Pancreas (tissue), 10 donors: ENCODE measurements around the gene LILRB1. TPM values are rescaled to one million over a fixed set of nuclear protein-coding genes. Genes with fewer than 3 reads are reported as not detected.
"Not testable (repeated sequence)": the region's sequence is repeated elsewhere in the genome, so short reads cannot be mapped to it uniquely, and the experiment has no call there.

Experiments used
- ATAC-seq, 4 donors: fragments of 200-7000 bp; cut with Tn5 transposase; one replicate each; pipeline versions ENCODE4 v1.8.0 to v1.9.1; 2020; ENCODE audit warnings: mild to moderate bottlenecking in 4 of 4, moderate library complexity in 4 of 4
- DNase-seq, 6 donors: peaks; one replicate each; pipeline ENCODE4 v3.0.0-alpha.2; 2020
- FAIRE-seq: peaks from 2 replicates; lab custom pipeline; 2012; peaks lifted over from hg19 to GRCh38; lab: Jason Lieb, UNC
- H3K27ac ChIP-seq, 4 donors: fragments of 200-600 bp; sonication (generic); 1 replicate in 3 of 4; 2 replicates in 1 of 4; pipeline versions ENCODE4 v1.5.0 to v1.8.0; 2020
- H3K27me3 ChIP-seq, 4 donors: fragments of 200-600 bp; one replicate each; pipeline ENCODE4 v1.8.0; 2021
- H3K36me3 ChIP-seq, 3 donors: fragments of 200-600 bp; sonication (generic) in 1 of 3; one replicate each; pipeline versions ENCODE4 v1.5.0 to v1.8.0; 2020 to 2021
- H3K4me1 ChIP-seq, 3 donors: fragments of 200-600 bp; one replicate each; pipeline ENCODE4 v1.8.0; 2021
- H3K4me3 ChIP-seq, 4 donors: fragments of 200-600 bp; sonication (generic) in 2 of 4; one replicate each; pipeline versions ENCODE4 v1.5.0 to v1.8.0; 2020 to 2021
- H3K9me3 ChIP-seq, 4 donors: fragments of 200-600 bp; one replicate each; pipeline ENCODE4 v1.8.0; 2021
- CTCF ChIP-seq, 4 donors: fragments of 200-600 bp; sonication (generic) in 3 of 4; IDR thresholded peaks; one replicate each; pipeline versions ENCODE4 v1.5.0 to v1.8.0; 2021; ENCODE audit warnings: antibody characterized with exemption in 4 of 4
- WGBS, 2 donors: extraction: QIAGEN DNeasy Blood & Tissue Kit; methylation state at CpG; one replicate each; pipeline ENCODE4 v1.1.7; 2013; 5-methylcytosine and 5-hydroxymethylcytosine counted together
- intact Hi-C, 3 donors: fragments of 100-400 bp; cut with DNase I; formaldehyde crosslinking; loops; one replicate each; pipeline versions ENCODE4 v1.11.1 to v1.14.2; 2022
- microRNA-seq, 2 donors: library from miRNA; unstranded; fragments of <30 nt; microRNA quantifications; one replicate each; pipeline versions ENCODE4 to v1.1.0, GENCODE V29; 2019 to 2020
- polyA plus RNA-seq, 2 donors: library from polyadenylated mRNA; stranded (reverse); fragments of 200-250 nt; gene quantifications; one replicate each; pipeline ENCODE4 v1.2.3, GENCODE V29; 2013
- total RNA-seq, 6 donors: library from RNA; stranded (reverse); fragmentation: NEBNext Ultra II Directional in 4 of 6; extraction: Animal tissue kit (Norgen Biotek cat#: 25700) in 4 of 6; gene quantifications; one replicate each; pipeline versions ENCODE4 v1.2.1 to v1.2.4, GENCODE V29; 2021 to 2023
- donor health status: healthy with polysubstance abuse.
- donor health status: DM: no; HTN: no; CAD: no; lungs with moderate emphysema.
- donor health status: DM: no; HTN: no; CAD: no.
- donor health status: control.
- donor health status: control.
- donor health status: Bipolar disorder and iron deficiency.
- donor health status: DM: yes; HTN: yes; CAD: no.
- donor health status: DM: no; HTN: no; CAD: no.
- donor health status: DM: no; HTN: no; CAD: no.
- donor health status: DM: yes; HTN: yes; CAD: no.

LILRB1 gene
- total and polyA plus RNA-seq, 8 donors = 0.51 to 8.8 (median 0.89) TPM

GRCh38 chr19:54676210-54676834, 46.0 kb downstream of the LILRB1 start:
- H3K27me3 ChIP-seq, H3K9me3 ChIP-seq, H3K27ac ChIP-seq, H3K4me1 ChIP-seq, intact Hi-C loops, FAIRE-seq, H3K4me3 ChIP-seq, H3K36me3 ChIP-seq, DNase-seq: not testable (repeated sequence)
- WGBS, 2 donors = 10 to 16% methylated on average over 10 of the region's 10 CpGs
- peak in 2 of 4 donors; percentile 62 to 67 for ATAC-seq
- TF ChIP-seq CTCF (IDR thresholded peaks at IDR 0.05) = peak; percentile 76 to 84 (median 80)

DNA sequence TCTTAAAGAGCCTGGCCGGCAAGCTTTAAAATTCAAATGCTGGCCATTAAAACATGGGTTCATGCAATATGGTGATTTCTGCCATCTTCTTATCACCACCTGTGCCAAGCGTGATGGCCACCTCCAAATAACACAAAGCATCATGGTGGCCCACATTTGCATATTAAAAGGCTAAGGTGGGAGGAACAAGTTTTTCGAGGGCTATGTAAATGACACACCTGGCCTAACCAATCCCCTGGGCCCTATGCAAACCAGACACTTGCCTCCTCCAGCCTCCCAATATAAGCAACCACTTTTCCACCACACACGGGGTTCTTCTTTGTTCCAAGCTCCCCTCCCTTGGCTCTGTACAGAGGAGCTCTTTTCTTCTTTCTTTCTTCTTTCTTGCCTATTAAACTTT, 46.9 kb downstream of the LILRB1 start:
- Histone ChIP-seq H3K27me3 (no peaks in the 10 kb centered on the region), H3K4me3 (no peak overlapping the region), H3K4me1 (no peaks in the 10 kb centered on the region), H3K27ac (no peak overlapping the region), H3K9me3 (no peaks in the 10 kb centered on the region), H3K36me3 (no peaks in the 10 kb centered on the region)
- ATAC-seq (no peak), FAIRE-seq (no peak), DNase-seq (no peak)
- WGBS, 2 donors = 34 to 40% methylated on average over 4 of the region's 4 CpGs
- TF ChIP-seq CTCF (IDR thresholded peaks at IDR 0.05) = no peak
- intact Hi-C loops = no loop called here

DNA sequence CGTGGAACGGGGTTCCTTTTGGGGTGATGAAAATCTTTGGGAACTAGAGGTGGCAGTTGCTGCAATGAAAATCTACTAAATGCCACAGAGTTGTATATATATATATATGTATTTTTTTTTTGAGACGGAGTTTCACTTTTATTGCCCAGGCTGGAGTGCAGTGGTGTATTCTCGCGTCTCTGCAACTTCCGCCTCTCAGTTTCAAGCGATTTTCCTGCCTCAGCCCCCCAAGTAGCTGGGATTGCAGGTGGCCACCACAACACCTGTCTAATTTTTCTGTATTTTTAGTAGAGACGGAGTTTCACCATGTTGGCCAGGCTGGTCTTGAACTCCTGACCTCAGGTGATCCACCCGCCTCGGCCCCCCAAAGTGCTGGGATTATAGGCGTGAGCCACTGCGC, 51.3 kb downstream of the LILRB1 start:
- ATAC-seq, FAIRE-seq, H3K36me3 ChIP-seq, intact Hi-C loops, DNase-seq, H3K4me3 ChIP-seq, H3K9me3 ChIP-seq, H3K27ac ChIP-seq, H3K4me1 ChIP-seq, H3K27me3 ChIP-seq: not testable (repeated sequence)
- 64 to 67% methylated on average over 12 of the region's 12 CpGs for WGBS, 2 donors

GRCh38 chr19:54682306-54682856, 52.1 kb downstream of the LILRB1 start:
- WGBS, 2 donors = 41 to 44% methylated on average over 7 of the region's 7 CpGs

GRCh38 chr19:54684527-54684926, 54.2 kb downstream of the LILRB1 start:
- no peaks in the 10 kb centered on the region for H3K36me3 ChIP-seq
- FAIRE-seq (no peak), ATAC-seq (peak in 2 of 4 donors; percentile 30 to 77), DNase-seq (no peak)
- H3K4me3 ChIP-seq = no peak overlapping the region
- no peaks in the 10 kb centered on the region for H3K9me3 ChIP-seq
- no peaks in the 10 kb centered on the region for H3K27me3 ChIP-seq
- no peak overlapping the region for H3K27ac ChIP-seq
- H3K4me1 ChIP-seq = no peaks in the 10 kb centered on the region
- WGBS, 2 donors = 22 to 30% methylated on average over 3 of the region's 3 CpGs
- TF ChIP-seq CTCF (IDR thresholded peaks at IDR 0.05) = no peak
- intact Hi-C loops = no loop called here

More at GRCh38 chr19:54682306-54682856, 52.1 kb downstream of the LILRB1 start:
- H3K9me3 ChIP-seq = no peaks in the 10 kb centered on the region
- H3K4me1 ChIP-seq = no peaks in the 10 kb centered on the region
- no peaks in the 10 kb centered on the region for H3K27me3 ChIP-seq
- intact Hi-C loops = no loop called here
- DNase-seq (no peak), ATAC-seq (no peak), FAIRE-seq (no peak)
- no peaks in the 10 kb centered on the region for H3K36me3 ChIP-seq
- no peak overlapping the region for H3K4me3 ChIP-seq
- no peak for TF ChIP-seq CTCF (IDR thresholded peaks at IDR 0.05)
- no peak overlapping the region for H3K27ac ChIP-seq

Small RNAs within 50 kb of the gene (microRNA-seq; reads per million reads assigned to microRNA genes)
- 0 reads per million in 2 donors for gene MIR8061

Other genes starting within 250 kb of the LILRB1 start
- gene TTYH1, start 215.0 kb upstream of the LILRB1 start, total RNA-seq = 10 to 100 TPM; 20.8 to 38.1 (median 24.6) TPM
- 10 to 100 TPM; 40.0 to 78.0 TPM for gene TTYH1, start 215.0 kb upstream of the LILRB1 start, polyA plus RNA-seq
- 100 to 1,000 TPM in 4 of 6 donors, 10 to 100 TPM in 2; 64.8 to 173 (median 129) TPM for gene LENG8, start 181.3 kb upstream of the LILRB1 start, total RNA-seq
- gene LENG8, start 181.3 kb upstream of the LILRB1 start, polyA plus RNA-seq = 100 to 1,000 TPM; 313 to 657 TPM
- gene LENG9, start 166.7 kb upstream of the LILRB1 start, total RNA-seq = 10 to 100 TPM in 5 of 6 donors, 1 to 10 TPM in 1; 8.6 to 23.4 (median 16.9) TPM
- gene LENG9, start 166.7 kb upstream of the LILRB1 start, polyA plus RNA-seq = 10 to 100 TPM in 1 of 2 donors, 1 to 10 TPM in 1; 4.2 to 12.1 TPM
- 10 to 100 TPM in 4 of 6 donors, 1 to 10 TPM in 2; 8.2 to 48.0 (median 20.4) TPM for gene CDC42EP5, start 157.2 kb upstream of the LILRB1 start, total RNA-seq
- 10 to 100 TPM in 1 of 2 donors, 1 to 10 TPM in 1; 7.5 to 15.1 TPM for gene CDC42EP5, start 157.2 kb upstream of the LILRB1 start, polyA plus RNA-seq
- not detected for gene LAIR2, start 127.7 kb upstream of the LILRB1 start, total RNA-seq
- gene LAIR2, start 127.7 kb upstream of the LILRB1 start, polyA plus RNA-seq = not detected
- 1 to 10 TPM in 3 of 6 donors, under 1 TPM in 3; 0.19 to 4.2 (median 0.89) TPM for gene LILRA2, start 56.7 kb upstream of the LILRB1 start, total RNA-seq
- gene LILRA2, start 56.7 kb upstream of the LILRB1 start, polyA plus RNA-seq = under 1 TPM; 0.42 to 0.47 TPM
- 1 to 10 TPM in 1 of 6 donors, under 1 TPM in 4, not detected in 1; 0.08 to 1.5 (median 0.69) TPM for gene LILRA1, start 36.9 kb upstream of the LILRB1 start, total RNA-seq
- gene LILRA1, start 36.9 kb upstream of the LILRB1 start, polyA plus RNA-seq = under 1 TPM; 0.19 to 0.23 TPM
- gene LILRB4, start 32.5 kb downstream of the LILRB1 start, total RNA-seq = 10 to 100 TPM in 1 of 6 donors, 1 to 10 TPM in 2, under 1 TPM in 3; 0.28 to 11.1 (median 1.1) TPM
- 1 to 10 TPM in 1 of 2 donors, under 1 TPM in 1; 0.80 to 1.2 TPM for gene LILRB4, start 32.5 kb downstream of the LILRB1 start, polyA plus RNA-seq
- not detected for gene KIR3DL3, start 94.0 kb downstream of the LILRB1 start, total RNA-seq
- not detected for gene KIR3DL3, start 94.0 kb downstream of the LILRB1 start, polyA plus RNA-seq
- gene KIR2DL3, start 108.0 kb downstream of the LILRB1 start, total RNA-seq = not detected
- gene KIR2DL3, start 108.0 kb downstream of the LILRB1 start, polyA plus RNA-seq = not detected
- gene KIR2DL1, start 139.3 kb downstream of the LILRB1 start, total RNA-seq = not detected
- not detected for gene KIR2DL1, start 139.3 kb downstream of the LILRB1 start, polyA plus RNA-seq
- under 1 TPM in 1 of 6 donors, not detected in 5; 0.12 TPM for gene KIR2DL4, start 173.1 kb downstream of the LILRB1 start, total RNA-seq
- not detected for gene KIR2DL4, start 173.1 kb downstream of the LILRB1 start, polyA plus RNA-seq
- not detected for gene KIR3DL1, start 186.0 kb downstream of the LILRB1 start, total RNA-seq
- gene KIR3DL1, start 186.0 kb downstream of the LILRB1 start, polyA plus RNA-seq = not detected
- gene KIR2DS4, start 202.2 kb downstream of the LILRB1 start, total RNA-seq = not detected
- gene KIR2DS4, start 202.2 kb downstream of the LILRB1 start, polyA plus RNA-seq = not detected
- gene KIR3DL2, start 220.0 kb downstream of the LILRB1 start, total RNA-seq = not detected
- not detected for gene KIR3DL2, start 220.0 kb downstream of the LILRB1 start, polyA plus RNA-seq
- under 1 TPM in 2 of 6 donors, not detected in 4; 0.29 to 0.64 TPM for gene FCAR, start 243.8 kb downstream of the LILRB1 start, total RNA-seq
- under 1 TPM in 1 of 2 donors, not detected in 1; 0.07 TPM for gene FCAR, start 243.8 kb downstream of the LILRB1 start, polyA plus RNA-seq